ENCODE results near the gene SUSD5.

SUSD5 gene

GRCh38 chr3:33159981-33160380 is 58.6 kb downstream of the SUSD5 start:
- Histone ChIP-seq H3K4me1 (ENCODE audit: insufficient read depth, low read length, severe bottlenecking) (no peaks in the 10 kb centered on the region), H3K79me2 (ENCODE audit: insufficient read depth, low read length) (no peaks in the 10 kb centered on the region), H3K4me3 (ENCODE audit: low read depth, low read length, poor library complexity, severe bottlenecking) (no peak overlapping the region), H3K36me3 (ENCODE audit: insufficient read depth, low read length) (no peaks in the 10 kb centered on the region), H3K27me3 (ENCODE audit: insufficient read depth, low read length) (no peaks in the 10 kb centered on the region), H3K9ac (ENCODE audit: low read length) (no peak overlapping the region), H3F3A (ENCODE audit: insufficient read depth, low read length) (no peaks in the 10 kb centered on the region), H3K4me2 (ENCODE audit: low read length) (no peak overlapping the region), H3K9me3 (ENCODE audit: low read length) (no peaks in the 10 kb centered on the region), H4K20me1 (ENCODE audit: insufficient read depth, low read length) (no peaks in the 10 kb centered on the region), H3K27ac (ENCODE audit: low read depth, low read length, poor library complexity, severe bottlenecking) (no peak overlapping the region), H2AFZ (ENCODE audit: low read length) (no peak overlapping the region), H3K9me2 (ENCODE audit: low read depth, low read length) (no peaks in the 10 kb centered on the region)
- TF ChIP-seq CTCF (IDR thresholded peaks at IDR 0.05; ENCODE audit: low read length) (no peak), EZH2 (IDR thresholded peaks at IDR 0.05; ENCODE audit: borderline replicate concordance, low read length) (no peak)

DNA sequence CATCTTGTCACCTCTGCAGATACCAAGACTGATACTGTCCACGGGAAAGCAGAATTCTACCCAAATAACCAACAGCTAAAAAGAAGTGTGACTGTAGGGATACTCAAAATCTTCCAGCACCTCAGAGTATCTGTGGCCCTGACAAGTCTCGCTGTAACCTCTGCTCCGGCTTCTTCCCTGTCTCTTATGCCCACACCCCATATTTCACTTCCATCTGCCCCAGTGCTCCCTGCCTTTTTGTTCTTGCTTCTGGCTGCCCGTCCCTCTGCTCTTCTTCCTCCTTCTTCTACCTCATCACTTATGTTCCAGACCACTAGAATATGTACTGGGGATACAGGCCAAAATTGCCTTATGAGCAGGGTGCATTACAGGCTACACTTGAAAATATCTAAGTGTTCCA is 59.4 kb downstream of the SUSD5 start:
- Histone ChIP-seq H3K27ac (ENCODE audit: low read depth, low read length, poor library complexity, severe bottlenecking) (no peak overlapping the region), H3K36me3 (ENCODE audit: insufficient read depth, low read length) (no peaks in the 10 kb centered on the region), H3K9me2 (ENCODE audit: low read depth, low read length) (no peaks in the 10 kb centered on the region), H3K79me2 (ENCODE audit: insufficient read depth, low read length) (no peaks in the 10 kb centered on the region), H3K4me1 (ENCODE audit: insufficient read depth, low read length, severe bottlenecking) (no peaks in the 10 kb centered on the region), H4K20me1 (ENCODE audit: insufficient read depth, low read length) (no peaks in the 10 kb centered on the region), H3K27me3 (ENCODE audit: insufficient read depth, low read length) (no peaks in the 10 kb centered on the region), H3F3A (ENCODE audit: insufficient read depth, low read length) (no peaks in the 10 kb centered on the region), H3K4me2 (ENCODE audit: low read length) (no peak overlapping the region), H3K4me3 (ENCODE audit: low read depth, low read length, poor library complexity, severe bottlenecking) (no peak overlapping the region), H3K9ac (ENCODE audit: low read length) (no peak overlapping the region), H3K9me3 (ENCODE audit: low read length) (no peaks in the 10 kb centered on the region), H2AFZ (ENCODE audit: low read length) (no peak overlapping the region)
- no peak for TF ChIP-seq EZH2 (IDR thresholded peaks at IDR 0.05; ENCODE audit: borderline replicate concordance, low read length)
- no peak for TF ChIP-seq CTCF (IDR thresholded peaks at IDR 0.05; ENCODE audit: low read length)

- H3K27me3 ChIP-seq (ENCODE audit: insufficient read depth, low read length) = no peaks in the 10 kb centered on the region
- H2AFZ ChIP-seq (ENCODE audit: low read length) = no peak overlapping the region
- no peaks in the 10 kb centered on the region for H4K20me1 ChIP-seq (ENCODE audit: insufficient read depth, low read length)
- no peaks in the 10 kb centered on the region for H3F3A ChIP-seq (ENCODE audit: insufficient read depth, low read length)
- H3K4me1 ChIP-seq (ENCODE audit: insufficient read depth, low read length, severe bottlenecking) = no peaks in the 10 kb centered on the region
- no peak overlapping the region for H3K9ac ChIP-seq (ENCODE audit: low read length)
- no peak overlapping the region for H3K4me3 ChIP-seq (ENCODE audit: low read depth, low read length, poor library complexity, severe bottlenecking)
- no peak for TF ChIP-seq EZH2 (IDR thresholded peaks at IDR 0.05; ENCODE audit: borderline replicate concordance, low read length)
- no peak for TF ChIP-seq CTCF (IDR thresholded peaks at IDR 0.05; ENCODE audit: low read length)
- no peaks in the 10 kb centered on the region for H3K9me2 ChIP-seq (ENCODE audit: low read depth, low read length)
- H3K9me3 ChIP-seq (ENCODE audit: low read length) = no peaks in the 10 kb centered on the region
- no peak overlapping the region for H3K4me2 ChIP-seq (ENCODE audit: low read length)
- H3K27ac ChIP-seq (ENCODE audit: low read depth, low read length, poor library complexity, severe bottlenecking) = no peak overlapping the region
- H3K36me3 ChIP-seq (ENCODE audit: insufficient read depth, low read length) = no peaks in the 10 kb centered on the region
- H3K79me2 ChIP-seq (ENCODE audit: insufficient read depth, low read length) = no peaks in the 10 kb centered on the region
Measured at GRCh38 chr3:33155301-33155700, 63.3 kb downstream of the SUSD5 start.
